Right renal pelvis (tissue), 4 donors: Measurements from ENCODE around the gene EXOC3L1. TPM values are rescaled to one million over a fixed set of nuclear protein-coding genes. Genes with fewer than 3 reads are reported as not detected.

Experiments
- DNase-seq, 4 donors: peaks; one replicate each; pipeline ENCODE4 v3.0.0-alpha.2; 2013; ENCODE audit warnings: low read depth in 4 of 4, low spot score in 3 of 4, missing footprints in 1 of 4
- polyA plus RNA-seq, 4 donors: library from polyadenylated mRNA; unstranded; fragments of 120-200 nt; gene quantifications; one replicate each; pipeline ENCODE4 v1.2.1, GENCODE V29; 2013; ENCODE audit not compliant: insufficient read length in 4 of 4

Gene EXOC3L1
- polyA plus RNA-seq, 4 donors = 4.6 to 7.8 (median 5.3) TPM

- no peak for DNase-seq
These were observed 5.4 kb downstream of the EXOC3L1 start for GRCh38 chr16:67184453-67184994.

DNA sequence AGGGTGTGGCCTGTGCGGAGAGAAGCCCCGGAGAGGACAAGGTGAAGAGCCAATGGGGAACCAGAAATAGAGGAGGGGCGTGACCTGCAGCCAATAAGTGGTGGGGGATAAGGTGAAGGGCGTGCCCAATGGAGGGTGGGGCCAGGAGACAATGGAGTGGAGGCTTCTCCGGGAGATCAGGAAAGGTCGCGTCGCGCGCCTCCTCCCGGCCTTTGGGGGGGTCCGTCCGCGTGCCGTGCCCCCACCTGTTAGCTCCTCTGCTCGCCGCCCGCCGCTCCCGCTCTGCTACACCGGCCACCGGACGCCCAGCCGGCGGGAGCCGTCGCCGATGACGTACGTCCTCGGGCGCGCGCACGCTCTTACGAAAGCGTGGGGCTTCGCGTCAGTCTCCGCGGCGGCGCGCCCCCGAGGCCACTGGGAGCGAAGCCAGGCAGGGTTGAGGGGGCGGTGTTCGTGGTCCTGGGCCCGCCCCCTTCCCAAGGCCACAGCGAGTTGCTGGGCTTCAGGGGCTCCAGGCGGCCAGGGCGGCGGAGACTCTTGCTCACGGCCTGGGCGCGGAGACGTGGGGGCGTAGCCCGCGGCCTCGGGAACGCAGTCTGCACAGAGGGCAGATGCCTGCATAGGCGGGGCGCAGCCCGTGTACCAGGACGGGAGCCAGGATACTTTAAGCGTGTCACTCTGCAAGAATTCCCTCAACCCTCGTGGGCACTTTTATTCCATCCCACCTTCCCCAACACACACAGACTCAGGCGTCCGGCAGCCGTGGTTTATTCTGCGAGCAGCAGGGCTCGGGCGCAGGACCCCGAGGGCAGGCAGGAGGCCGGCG lies 6.1 kb downstream of the EXOC3L1 start, which contains the start of gene MATCAP1:
TSS of gene MATCAP1 (minus strand) at position 337 of the 826 bp plus-strand sequence. CDS start 3,353 bp downstream, outside the sequence.
- peak; percentile 91 to 96 (median 92) for DNase-seq

DNA sequence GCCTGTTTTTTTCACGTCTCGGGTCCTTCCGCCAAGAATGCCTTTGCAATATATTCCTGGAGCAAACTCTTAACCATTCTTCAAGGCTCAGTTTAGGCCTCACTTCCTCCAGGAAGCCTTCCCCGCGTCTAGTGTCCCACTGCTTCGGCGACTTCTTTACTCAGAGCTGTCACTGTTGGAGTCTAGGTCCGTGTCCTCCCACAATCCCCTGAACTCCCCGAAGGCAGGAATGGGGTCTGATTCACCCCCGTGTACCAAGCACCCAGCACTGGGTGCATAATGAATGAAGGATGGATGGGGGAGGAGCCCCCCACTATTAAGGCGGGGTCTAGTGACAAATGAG lies 6.7 kb downstream of the EXOC3L1 start:
- DNase-seq = no peak

GRCh38 chr16:67182288-67182687 lies 7.6 kb downstream of the EXOC3L1 start:
- DNase-seq = no peak

DNA sequence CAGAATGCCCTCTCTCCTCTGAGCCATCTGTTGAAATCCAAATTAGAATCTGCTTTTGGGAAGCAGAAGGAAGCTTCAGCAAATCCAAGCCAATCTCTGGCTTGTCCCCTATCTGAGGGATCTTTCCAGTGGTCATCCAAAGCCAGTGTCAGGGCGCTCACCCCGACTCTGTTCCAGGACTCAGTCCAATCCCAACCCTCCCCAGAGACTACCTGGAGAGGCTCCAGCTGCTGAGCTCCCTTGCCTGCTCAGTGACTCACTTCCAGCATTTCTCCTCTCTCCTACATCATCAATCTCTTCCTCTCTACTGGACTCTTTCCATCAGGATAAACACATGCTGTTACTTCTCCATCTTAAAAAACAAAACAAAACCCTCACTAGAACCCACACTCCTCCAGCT lies 8.6 kb downstream of the EXOC3L1 start:
- DNase-seq = no peak

GRCh38 chr16:67180166-67180565 lies 9.8 kb downstream of the EXOC3L1 start:
- DNase-seq = no peak

DNA sequence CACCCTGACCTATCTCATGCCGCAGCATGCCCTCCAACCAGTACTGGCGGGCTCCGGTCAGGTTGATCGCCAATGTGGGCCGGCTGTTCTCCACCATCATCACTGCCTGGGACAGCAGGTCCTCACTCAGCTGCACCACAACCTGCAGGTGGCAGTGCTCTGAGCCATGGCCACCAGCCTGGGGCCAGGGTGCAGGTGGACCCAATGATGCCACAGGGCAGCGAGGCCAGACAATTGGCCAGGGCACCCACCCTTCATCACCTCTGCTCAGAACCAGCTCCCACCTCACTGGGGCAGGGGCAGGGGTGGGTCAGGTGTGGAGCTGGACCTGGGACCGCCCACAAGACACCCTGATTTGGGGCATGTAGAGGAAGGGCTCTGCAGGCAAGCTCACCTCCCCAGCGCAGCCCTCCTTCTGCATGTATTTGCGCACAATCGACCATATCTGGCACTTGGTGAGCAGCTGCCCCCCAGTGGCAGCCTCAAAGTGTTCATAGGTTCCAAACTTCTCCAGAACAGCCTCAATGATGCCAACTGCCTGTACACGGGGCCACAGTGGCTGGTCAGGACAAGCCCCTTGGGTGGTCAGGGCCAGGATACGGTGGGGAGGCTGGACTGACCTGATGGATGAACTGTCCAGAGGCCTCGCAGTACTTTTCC lies 10.4 kb downstream of the EXOC3L1 start:
- no peak for DNase-seq

GRCh38 chr16:67177743-67178699 lies 11.9 kb downstream of the EXOC3L1 start:
- DNase-seq = no peak

DNA sequence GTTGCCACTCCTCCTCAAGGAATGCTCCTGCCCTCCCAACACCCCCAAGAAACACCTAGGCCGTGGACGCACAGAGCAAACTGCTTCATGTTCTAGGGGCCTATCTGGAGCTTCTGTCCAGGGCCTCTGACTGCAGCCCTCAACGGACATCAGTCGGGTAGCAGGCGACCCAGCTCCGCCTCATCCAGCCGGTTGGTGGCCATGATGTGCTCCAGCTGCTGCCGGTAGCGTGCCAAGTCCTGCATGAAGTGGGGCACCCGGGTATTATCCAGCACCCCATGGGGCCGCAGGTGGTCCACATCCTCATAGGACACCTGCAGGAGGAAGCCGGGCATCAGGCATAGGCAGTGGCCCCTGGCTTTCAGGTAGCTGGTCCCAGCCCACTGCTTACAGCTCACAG lies 13.3 kb downstream of the EXOC3L1 start:
- DNase-seq = no peak

- DNase-seq = no peak
These were observed 15.2 kb downstream of the EXOC3L1 start for GRCh38 chr16:67174706-67175231.

DNA sequence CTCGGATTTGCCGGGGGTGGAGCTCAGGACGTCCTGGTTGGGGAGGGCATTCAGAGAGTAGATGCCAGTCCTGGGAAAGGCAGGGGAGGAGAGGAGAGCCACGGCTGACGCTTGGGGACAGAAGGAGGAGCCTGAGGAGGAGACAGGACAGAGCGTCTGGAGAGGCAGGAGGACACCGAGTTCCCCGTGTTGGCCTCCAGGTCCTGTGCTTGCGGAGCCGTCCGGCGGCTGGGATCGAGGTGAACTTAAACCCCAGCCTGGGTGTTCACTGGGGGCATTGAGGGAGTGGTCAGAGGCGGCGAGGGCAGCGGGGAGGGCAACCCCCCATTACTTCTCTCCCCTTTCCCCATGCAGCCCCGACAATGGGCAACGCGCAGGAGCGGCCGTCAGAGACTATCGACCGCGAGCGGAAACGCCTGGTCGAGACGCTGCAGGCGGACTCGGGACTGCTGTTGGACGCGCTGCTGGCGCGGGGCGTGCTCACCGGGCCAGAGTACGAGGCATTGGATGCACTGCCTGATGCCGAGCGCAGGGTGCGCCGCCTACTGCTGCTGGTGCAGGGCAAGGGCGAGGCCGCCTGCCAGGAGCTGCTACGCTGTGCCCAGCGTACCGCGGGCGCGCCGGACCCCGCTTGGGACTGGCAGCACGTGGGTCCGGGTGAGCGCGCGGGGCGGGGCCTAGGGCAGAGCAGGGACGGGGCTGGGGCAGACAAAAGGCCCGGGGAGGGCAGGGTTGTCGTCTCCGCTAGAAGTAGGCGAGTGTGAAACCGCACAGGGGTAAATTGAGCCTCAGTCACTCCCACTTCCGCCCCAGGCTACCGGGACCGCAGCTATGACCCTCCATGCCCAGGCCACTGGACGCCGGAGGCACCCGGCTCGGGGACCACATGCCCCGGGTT lies 15.9 kb downstream of the EXOC3L1 start:
- DNase-seq = no peak

GRCh38 chr16:67173323-67173722 lies 16.6 kb downstream of the EXOC3L1 start:
- no peak for DNase-seq

DNA sequence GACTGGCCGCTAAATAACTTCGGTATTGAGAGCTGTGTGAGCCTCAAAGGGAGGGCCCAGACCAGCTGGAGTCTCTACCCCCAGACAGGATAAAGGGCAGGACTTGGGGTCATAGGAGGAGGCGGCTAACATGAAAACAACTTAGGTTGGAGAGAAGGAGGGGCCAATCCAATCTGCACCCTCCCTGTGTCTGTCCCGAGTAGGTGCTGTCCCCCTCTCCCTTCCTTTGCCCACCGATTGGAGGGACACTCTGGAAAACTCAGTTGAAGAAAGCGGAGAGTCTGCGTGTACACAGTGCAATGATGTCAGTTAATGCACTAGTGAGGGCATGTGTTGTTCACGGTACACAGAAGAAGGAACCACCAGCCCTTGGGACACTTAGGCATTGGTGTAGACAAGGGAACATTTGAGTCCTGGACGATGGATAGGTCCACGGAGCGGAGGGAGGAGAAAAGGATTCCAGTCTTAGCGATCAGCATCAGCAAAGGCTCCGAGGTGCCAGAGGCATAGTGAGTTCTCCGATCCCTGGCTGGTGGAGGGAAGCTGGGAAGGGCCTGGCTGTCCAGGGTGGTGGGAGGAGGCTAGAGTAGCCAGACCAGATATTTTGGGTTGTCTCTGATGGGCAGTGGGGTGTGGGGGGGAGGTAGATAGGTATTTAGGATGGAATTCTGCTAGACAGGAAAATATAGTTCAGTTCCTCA lies 18.8 kb downstream of the EXOC3L1 start:
- DNase-seq = no peak

GRCh38 chr16:67170168-67170948 lies 19.6 kb downstream of the EXOC3L1 start, which contains the start of gene NOL3:
Gene NOL3 (plus strand): TSS chr16:67170538.
- DNase-seq = no peak

DNA sequence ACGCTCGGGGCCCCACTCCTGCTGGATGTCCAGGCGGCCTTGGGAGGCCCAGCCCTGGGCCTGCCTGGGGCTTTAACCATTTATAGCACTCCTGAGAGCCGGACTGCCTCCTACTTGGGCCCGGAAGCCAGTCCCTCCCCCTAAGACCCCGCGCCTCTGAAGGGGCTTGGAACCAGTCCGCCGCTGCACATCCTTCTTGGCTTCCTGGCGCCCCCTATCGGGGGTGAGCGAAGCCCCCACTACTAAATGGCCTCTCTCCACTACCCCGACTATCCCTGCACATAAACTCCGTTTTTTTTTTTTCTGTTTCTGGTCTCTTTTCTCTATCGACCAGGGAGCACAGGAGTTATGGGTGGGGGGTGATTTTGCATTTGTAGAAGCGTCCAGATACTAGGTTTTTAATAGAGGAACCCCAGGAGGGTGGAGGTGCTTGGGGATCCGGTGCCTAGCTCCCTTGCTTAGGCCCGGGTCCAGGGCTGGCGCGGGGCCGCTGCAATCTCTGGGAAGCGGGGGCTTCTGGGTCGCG lies 20.2 kb downstream of the EXOC3L1 start:
- no peak for DNase-seq

- DNase-seq = no peak
These were observed 20.9 kb downstream of the EXOC3L1 start for GRCh38 chr16:67169011-67169451.

DNA sequence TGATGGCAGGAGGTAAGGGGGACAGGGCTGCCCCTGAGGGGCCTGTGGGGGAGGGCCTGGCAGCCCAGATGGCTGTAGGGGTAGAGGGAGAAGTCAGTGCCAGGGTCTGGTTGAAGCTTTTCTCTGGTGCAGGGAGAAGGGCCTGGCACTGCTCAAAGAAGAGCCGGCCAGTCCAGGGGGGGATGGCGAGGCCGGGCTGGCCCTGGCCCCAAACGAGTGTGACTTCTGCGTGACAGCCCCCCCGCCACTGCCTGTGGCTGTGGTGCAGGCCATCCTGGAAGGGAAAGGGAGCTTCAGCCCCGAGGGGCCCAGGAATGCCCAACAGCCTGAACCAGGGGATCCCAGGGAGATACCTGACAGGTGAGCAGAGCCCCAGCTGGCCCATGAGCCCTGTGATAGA lies 22.3 kb downstream of the EXOC3L1 start:
- no peak for DNase-seq
